ENCODE results near the gene MCTP1. TPM values are rescaled to one million over a fixed set of nuclear protein-coding genes. Genes with fewer than 3 reads are reported as not detected.

Gene MCTP1
- total RNA-seq, 1 donor from 2014 or later = 7.8 TPM

- Histone ChIP-seq H3K36me3 (no peaks in the 10 kb centered on the region), H3K27ac (replicated peaks) (peak overlapping the region; percentile 66), H3K4me1 (peaks cover 28% of the 10 kb centered on the region), H3K4me3 (peak overlapping the region; percentile 41), H3K9me3 (replicated peaks) (no peaks in the 10 kb centered on the region), H3K27me3 (ENCODE audit: low read depth) (no peaks in the 10 kb centered on the region)
- no peak for TF ChIP-seq CTCF (IDR thresholded peaks at IDR 0.05; ENCODE audit: borderline replicate concordance)
- DNase-seq = no peak
- intact Hi-C loops (cut with micrococcal nuclease) = no loop called here
These were observed 216.5 kb downstream of the MCTP1 start for GRCh38 chr5:95068289-95068910.

DNA sequence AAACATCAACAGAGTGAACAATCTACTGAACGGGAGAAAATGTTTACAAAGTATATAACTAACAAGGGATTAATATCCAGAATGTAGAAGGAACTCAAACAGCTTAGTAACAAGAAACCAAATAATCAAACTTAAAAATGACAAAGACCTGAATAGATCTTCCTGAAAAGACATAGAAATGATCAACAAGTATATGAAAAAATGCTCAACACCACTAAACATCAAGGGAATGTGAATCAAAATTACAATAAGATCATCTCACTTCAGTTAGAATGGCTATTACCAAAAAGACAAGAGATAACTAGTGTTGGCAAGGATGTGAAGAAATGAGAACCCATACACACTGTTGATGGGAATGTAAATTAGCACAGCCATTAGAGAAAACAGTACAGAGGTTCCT, 218.8 kb downstream of the MCTP1 start:
- Histone ChIP-seq H3K4me3 (no peak overlapping the region), H3K27ac (replicated peaks) (no peak overlapping the region), H3K9me3 (replicated peaks) (no peaks in the 10 kb centered on the region), H3K36me3 (no peaks in the 10 kb centered on the region), H3K4me1 (peaks cover 25% of the 10 kb centered on the region), H3K27me3 (ENCODE audit: low read depth) (no peaks in the 10 kb centered on the region)
- intact Hi-C loops (cut with micrococcal nuclease) = no loop called here
- TF ChIP-seq CTCF (IDR thresholded peaks at IDR 0.05; ENCODE audit: borderline replicate concordance) = no peak
- DNase-seq = no peak

DNA sequence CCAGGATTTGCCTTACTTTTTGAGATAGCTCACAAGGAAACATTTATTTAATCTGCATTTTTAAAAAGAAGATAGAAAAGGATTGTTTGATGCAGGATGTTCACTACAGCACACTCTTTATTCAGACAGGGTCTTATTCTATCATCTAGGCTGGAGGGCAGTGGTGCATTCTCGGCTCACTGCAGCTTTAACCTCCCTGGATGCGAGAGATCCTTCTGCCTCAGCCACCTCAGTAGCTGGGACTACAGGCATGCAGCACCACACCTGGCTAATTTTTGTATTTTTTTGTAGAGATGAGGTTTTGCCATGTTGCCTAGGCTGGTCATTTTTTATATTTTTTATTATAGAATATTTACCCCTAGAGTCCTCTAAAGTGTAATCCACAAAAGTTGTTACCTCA, 221.4 kb downstream of the MCTP1 start:
- Histone ChIP-seq H3K27me3 (ENCODE audit: low read depth) (no peaks in the 10 kb centered on the region), H3K27ac (replicated peaks) (no peak overlapping the region), H3K36me3 (no peaks in the 10 kb centered on the region), H3K9me3 (replicated peaks) (no peaks in the 10 kb centered on the region), H3K4me3 (no peak overlapping the region), H3K4me1 (no peaks in the 10 kb centered on the region)
- intact Hi-C loops (cut with micrococcal nuclease) = no loop called here
- no peak for DNase-seq
- TF ChIP-seq CTCF (IDR thresholded peaks at IDR 0.05; ENCODE audit: borderline replicate concordance) = no peak

DNA sequence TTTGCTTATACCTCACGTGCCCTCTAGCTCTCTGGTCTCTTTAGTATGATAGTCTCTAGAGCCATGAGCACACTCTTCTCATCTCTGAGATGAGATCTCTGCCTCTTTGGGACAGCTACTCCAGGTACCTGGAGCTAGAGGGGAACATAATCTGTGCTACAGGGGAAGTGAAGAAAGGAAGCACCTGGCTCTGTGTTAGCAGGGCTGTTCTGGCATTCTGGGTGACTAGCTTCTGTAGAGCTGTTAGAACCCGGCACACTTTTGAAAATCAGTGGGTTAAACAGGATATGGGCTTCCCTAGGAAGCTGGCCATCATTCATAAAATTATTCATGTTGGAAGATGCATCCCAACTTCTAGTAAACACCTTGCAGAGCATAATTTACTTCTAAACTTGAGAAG, 224.8 kb downstream of the MCTP1 start:
- intact Hi-C loops (cut with micrococcal nuclease) = no loop called here
- H3K4me3 ChIP-seq = no peak overlapping the region
- H3K27ac ChIP-seq (replicated peaks) = no peak overlapping the region
- H3K9me3 ChIP-seq (replicated peaks) = no peaks in the 10 kb centered on the region
- no peak for DNase-seq
- no peaks in the 10 kb centered on the region for H3K27me3 ChIP-seq (ENCODE audit: low read depth)
- no peaks in the 10 kb centered on the region for H3K36me3 ChIP-seq
- no peak for TF ChIP-seq CTCF (IDR thresholded peaks at IDR 0.05; ENCODE audit: borderline replicate concordance)
- H3K4me1 ChIP-seq = no peaks in the 10 kb centered on the region

DNA sequence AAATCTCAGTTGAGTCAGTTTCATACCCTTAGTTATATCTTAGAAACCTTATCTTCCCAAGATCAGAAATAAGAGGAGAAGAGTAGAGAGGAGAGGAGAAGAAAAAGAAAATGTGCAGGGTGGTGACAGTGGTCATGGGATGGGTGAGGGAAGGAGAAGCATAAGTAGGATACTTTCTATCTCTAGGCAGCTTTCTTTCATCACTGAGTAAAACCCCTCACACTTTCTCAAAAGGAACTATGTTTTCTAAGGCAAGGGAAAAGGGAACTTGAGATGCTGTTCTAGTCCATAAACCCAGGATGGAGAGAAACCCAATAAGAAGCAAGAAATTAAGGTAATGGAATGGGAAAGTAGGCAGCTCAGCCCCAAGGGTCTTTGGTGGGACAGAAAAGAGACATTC, 225.3 kb downstream of the MCTP1 start:
- TF ChIP-seq CTCF (IDR thresholded peaks at IDR 0.05; ENCODE audit: borderline replicate concordance) = no peak
- no peaks in the 10 kb centered on the region for H3K9me3 ChIP-seq (replicated peaks)

More for the DNA sequence above, 225.3 kb downstream of the MCTP1 start:
- Histone ChIP-seq H3K27ac (replicated peaks) (no peak overlapping the region), H3K4me1 (no peaks in the 10 kb centered on the region), H3K27me3 (ENCODE audit: low read depth) (no peaks in the 10 kb centered on the region), H3K4me3 (no peak overlapping the region), H3K36me3 (no peaks in the 10 kb centered on the region)
- intact Hi-C loops (cut with micrococcal nuclease) = no loop called here
- DNase-seq = no peak

All from left ventricle myocardium inferior (tissue), 1 donor.